HCT116 (cell line): ENCODE data around the gene ZBED1.

ENCODE experiments used
- EZH2 ChIP-seq: fragments of 200-600 bp; sonication (generic); IDR thresholded peaks from 2 replicates; pipeline ENCODE4 v1.6.1; 2017; ENCODE audit warnings: antibody characterized with exemption, mixed run types
- POLR2AphosphoS5 ChIP-seq: IDR thresholded peaks from 2 replicates; pipeline ENCODE4 v1.6.1; 2011; ENCODE audit warnings: mild to moderate bottlenecking, low read depth, low read length, moderate library complexity
- TF ChIP-seq, protein P1 (sequence below), 3 experiments: fragments of 200-600 bp in 1 of 3; sonication (generic) in 1 of 3; IDR thresholded peaks in 2 of 3; conservative IDR thresholded peaks in 1 of 3; 2 replicates each; pipeline ENCODE4 v1.5.1; 2012 to 2017; ENCODE audit warnings: low read depth in 2 of 3, low read length in 2 of 3, antibody characterized with exemption in 1 of 3, borderline replicate concordance in 1 of 3, control low read depth in 1 of 3, mild to moderate bottlenecking in 1 of 3, mixed read lengths in 1 of 3, mixed run types in 1 of 3, moderate library complexity in 1 of 3; ENCODE audit not compliant: insufficient read depth in 1 of 3

DNA sequence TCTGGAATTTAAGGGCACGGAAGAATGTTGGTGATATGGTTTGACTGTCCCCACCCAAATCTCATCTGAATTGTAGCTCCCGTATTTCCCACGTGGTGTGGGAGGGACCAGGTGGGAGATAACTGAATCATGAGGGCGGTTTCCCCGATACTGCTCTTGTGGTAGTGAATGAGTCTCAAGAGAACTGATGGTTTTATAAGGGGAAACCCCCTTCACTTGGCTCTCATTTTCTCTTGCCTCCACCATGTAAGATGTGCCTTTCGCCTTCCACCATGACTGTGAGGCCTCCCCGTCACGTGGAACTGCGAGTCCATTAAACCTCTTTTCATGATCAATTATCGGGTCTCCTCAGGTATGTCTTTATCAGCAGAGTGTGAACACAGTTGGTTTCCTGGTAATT lies 25.6 kb upstream of the ZBED1 start:
- TF ChIP-seq EZH2: no peak
- TF ChIP-seq POLR2AphosphoS5: no peak
- TF ChIP-seq, protein P1, sequence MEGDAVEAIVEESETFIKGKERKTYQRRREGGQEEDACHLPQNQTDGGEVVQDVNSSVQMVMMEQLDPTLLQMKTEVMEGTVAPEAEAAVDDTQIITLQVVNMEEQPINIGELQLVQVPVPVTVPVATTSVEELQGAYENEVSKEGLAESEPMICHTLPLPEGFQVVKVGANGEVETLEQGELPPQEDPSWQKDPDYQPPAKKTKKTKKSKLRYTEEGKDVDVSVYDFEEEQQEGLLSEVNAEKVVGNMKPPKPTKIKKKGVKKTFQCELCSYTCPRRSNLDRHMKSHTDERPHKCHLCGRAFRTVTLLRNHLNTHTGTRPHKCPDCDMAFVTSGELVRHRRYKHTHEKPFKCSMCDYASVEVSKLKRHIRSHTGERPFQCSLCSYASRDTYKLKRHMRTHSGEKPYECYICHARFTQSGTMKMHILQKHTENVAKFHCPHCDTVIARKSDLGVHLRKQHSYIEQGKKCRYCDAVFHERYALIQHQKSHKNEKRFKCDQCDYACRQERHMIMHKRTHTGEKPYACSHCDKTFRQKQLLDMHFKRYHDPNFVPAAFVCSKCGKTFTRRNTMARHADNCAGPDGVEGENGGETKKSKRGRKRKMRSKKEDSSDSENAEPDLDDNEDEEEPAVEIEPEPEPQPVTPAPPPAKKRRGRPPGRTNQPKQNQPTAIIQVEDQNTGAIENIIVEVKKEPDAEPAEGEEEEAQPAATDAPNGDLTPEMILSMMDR (IDR thresholded peaks at IDR 0.05 in 2 of 3, conservative IDR thresholded peaks at IDR 0.05 in 1 of 3; ENCODE audit: borderline replicate concordance in 1 of 3, insufficient read depth in 1 of 3, low read depth in 2 of 3, low read length in 2 of 3): no peak
